Measurements from ENCODE around the gene CDH4.

- no peak for TF ChIP-seq POLR2A (IDR thresholded peaks at IDR 0.05)
- TF ChIP-seq, protein P1, sequence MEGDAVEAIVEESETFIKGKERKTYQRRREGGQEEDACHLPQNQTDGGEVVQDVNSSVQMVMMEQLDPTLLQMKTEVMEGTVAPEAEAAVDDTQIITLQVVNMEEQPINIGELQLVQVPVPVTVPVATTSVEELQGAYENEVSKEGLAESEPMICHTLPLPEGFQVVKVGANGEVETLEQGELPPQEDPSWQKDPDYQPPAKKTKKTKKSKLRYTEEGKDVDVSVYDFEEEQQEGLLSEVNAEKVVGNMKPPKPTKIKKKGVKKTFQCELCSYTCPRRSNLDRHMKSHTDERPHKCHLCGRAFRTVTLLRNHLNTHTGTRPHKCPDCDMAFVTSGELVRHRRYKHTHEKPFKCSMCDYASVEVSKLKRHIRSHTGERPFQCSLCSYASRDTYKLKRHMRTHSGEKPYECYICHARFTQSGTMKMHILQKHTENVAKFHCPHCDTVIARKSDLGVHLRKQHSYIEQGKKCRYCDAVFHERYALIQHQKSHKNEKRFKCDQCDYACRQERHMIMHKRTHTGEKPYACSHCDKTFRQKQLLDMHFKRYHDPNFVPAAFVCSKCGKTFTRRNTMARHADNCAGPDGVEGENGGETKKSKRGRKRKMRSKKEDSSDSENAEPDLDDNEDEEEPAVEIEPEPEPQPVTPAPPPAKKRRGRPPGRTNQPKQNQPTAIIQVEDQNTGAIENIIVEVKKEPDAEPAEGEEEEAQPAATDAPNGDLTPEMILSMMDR (IDR thresholded peaks at IDR 0.05) = no peak
Observed at GRCh38 chr20:61312925-61313324, 60.9 kb downstream of the CDH4 start.
